ENCODE results near the gene ASPHD2. TPM values are rescaled to one million over a fixed set of nuclear protein-coding genes. Genes with fewer than 3 reads are reported as not detected.

Gene ASPHD2
- total RNA-seq, 1 experiment from 2014 or later = not detected

- Mint-ChIP-seq H3K27me3 (ENCODE audit: insufficient read depth, unreplicated experiment) (peaks cover 4% of the 10 kb centered on the region), H3K4me1 (ENCODE audit: low read depth, unreplicated experiment) (no peaks in the 10 kb centered on the region), H3K36me3 (ENCODE audit: insufficient read depth, unreplicated experiment) (no peaks in the 10 kb centered on the region), H3K9me3 (ENCODE audit: unreplicated experiment) (no peaks in the 10 kb centered on the region), H3K4me3 (ENCODE audit: unreplicated experiment) (no peak overlapping the region), H3K27ac (ENCODE audit: unreplicated experiment) (no peak overlapping the region)
- Histone ChIP-seq H3K36me3 (ENCODE audit: control insufficient read depth, insufficient read depth, low read length) (no peaks in the 10 kb centered on the region), H3K9me3 (no peaks in the 10 kb centered on the region), H3K4me1 (no peaks in the 10 kb centered on the region), H3K27me3 (replicated peaks; ENCODE audit: control insufficient read depth, insufficient read depth, low read length) (no peaks in the 10 kb centered on the region), H3K4me3 (ENCODE audit: low read depth, low read length) (no peak overlapping the region)
- BruUV-seq (replicated peaks) = no TSS peak
- peak; percentile 42 to 53 for TF ChIP-seq CTCF (IDR thresholded peaks at IDR 0.05; ENCODE audit: insufficient read depth in 1 of 2, low read depth in 1 of 2, low read length in 1 of 2, severe bottlenecking in 1 of 2, unreplicated experiment in 1 of 2)
- CTCF ChIA-PET = interaction anchor here (0.8 to 0.9 kb wide), 2 partner anchors 34 to 63 kb away, joined by 3 read pairs; no protein-coding TSS in a partner anchor
- DNase-seq = peak in 1 of 2 experiments; percentile 54
- POLR2A ChIA-PET = no interaction called here
- intact Hi-C loops (cut with micrococcal nuclease; ENCODE audit: unreplicated experiment) = loop anchor here (1.0 kb wide), 1 partner anchor 63 kb away; no protein-coding TSS in a partner anchor
Measured at GRCh38 chr22:26398741-26399153, 30.3 kb upstream of the ASPHD2 start.

DNA sequence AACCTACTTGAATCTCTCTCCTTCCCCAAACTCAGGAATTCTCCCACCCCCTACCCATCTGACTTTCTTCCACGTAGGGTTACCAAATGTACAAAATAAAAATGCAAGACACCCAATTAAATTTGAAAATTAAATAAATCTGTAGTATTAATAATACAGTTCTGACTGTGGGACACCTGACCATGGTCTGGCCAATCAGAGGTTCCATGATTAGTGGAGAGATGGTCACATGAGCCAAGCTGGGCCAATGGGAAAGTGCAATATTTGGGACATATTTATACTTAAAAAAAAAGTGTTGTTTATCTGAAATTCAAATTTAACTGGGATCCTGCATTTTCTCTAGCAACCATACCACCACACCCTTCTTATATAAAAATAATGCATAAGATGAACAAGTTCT is 29.8 kb upstream of the ASPHD2 start:
- POLR2A ChIA-PET = no interaction called here
- BruUV-seq (replicated peaks) = no TSS peak
- no peaks in the 10 kb centered on the region for H3K36me3 ChIP-seq (ENCODE audit: control insufficient read depth, insufficient read depth, low read length)

GRCh38 chr22:26401726-26402125 is 27.3 kb upstream of the ASPHD2 start:
- CTCF ChIA-PET = no interaction called here
- H3K36me3 Mint-ChIP-seq (ENCODE audit: insufficient read depth, unreplicated experiment) = no peaks in the 10 kb centered on the region
- BruUV-seq (replicated peaks) = no TSS peak
- TF ChIP-seq CTCF (IDR thresholded peaks at IDR 0.05; ENCODE audit: insufficient read depth in 1 of 2, low read depth in 1 of 2, low read length in 1 of 2, severe bottlenecking in 1 of 2, unreplicated experiment in 1 of 2) = no peak
- Histone ChIP-seq H3K27me3 (replicated peaks; ENCODE audit: control insufficient read depth, insufficient read depth, low read length) (no peaks in the 10 kb centered on the region), H3K36me3 (ENCODE audit: control insufficient read depth, insufficient read depth, low read length) (no peaks in the 10 kb centered on the region), H3K9me3 (no peaks in the 10 kb centered on the region), H3K4me1 (no peaks in the 10 kb centered on the region), H3K4me3 (ENCODE audit: low read depth, low read length) (no peak overlapping the region)
- H3K4me3 Mint-ChIP-seq (ENCODE audit: unreplicated experiment) = no peak overlapping the region
- no peak overlapping the region for H3K27ac Mint-ChIP-seq (ENCODE audit: unreplicated experiment)
- H3K9me3 Mint-ChIP-seq (ENCODE audit: unreplicated experiment) = no peaks in the 10 kb centered on the region
- H3K4me1 Mint-ChIP-seq (ENCODE audit: low read depth, unreplicated experiment) = no peaks in the 10 kb centered on the region
- DNase-seq = no peak
- peaks cover 7% of the 10 kb centered on the region for H3K27me3 Mint-ChIP-seq (ENCODE audit: insufficient read depth, unreplicated experiment)
- intact Hi-C loops (cut with micrococcal nuclease; ENCODE audit: unreplicated experiment) = no loop called here
- POLR2A ChIA-PET = no interaction called here

More for the DNA sequence above, 29.8 kb upstream of the ASPHD2 start:
- CTCF ChIA-PET = interaction anchor here (0.7 kb wide), 1 partner anchor 266 kb away, joined by 4 read pairs; no protein-coding TSS in a partner anchor
- no peaks in the 10 kb centered on the region for H3K27me3 ChIP-seq (replicated peaks; ENCODE audit: control insufficient read depth, insufficient read depth, low read length)
- H3K4me1 Mint-ChIP-seq (ENCODE audit: low read depth, unreplicated experiment) = no peaks in the 10 kb centered on the region
- no peak overlapping the region for H3K4me3 Mint-ChIP-seq (ENCODE audit: unreplicated experiment)
- H3K9me3 ChIP-seq = no peaks in the 10 kb centered on the region
- no peaks in the 10 kb centered on the region for H3K36me3 Mint-ChIP-seq (ENCODE audit: insufficient read depth, unreplicated experiment)
- DNase-seq = no peak
- intact Hi-C loops (cut with micrococcal nuclease; ENCODE audit: unreplicated experiment) = no loop called here
- no peak for TF ChIP-seq CTCF (IDR thresholded peaks at IDR 0.05; ENCODE audit: insufficient read depth in 1 of 2, low read depth in 1 of 2, low read length in 1 of 2, severe bottlenecking in 1 of 2, unreplicated experiment in 1 of 2)
- no peaks in the 10 kb centered on the region for H3K4me1 ChIP-seq
- no peaks in the 10 kb centered on the region for H3K9me3 Mint-ChIP-seq (ENCODE audit: unreplicated experiment)
- H3K27me3 Mint-ChIP-seq (ENCODE audit: insufficient read depth, unreplicated experiment) = peaks cover 4% of the 10 kb centered on the region
- H3K27ac Mint-ChIP-seq (ENCODE audit: unreplicated experiment) = no peak overlapping the region
- H3K4me3 ChIP-seq (ENCODE audit: low read depth, low read length) = no peak overlapping the region

All from Caco-2 (cell line).